H1 (cell line): ENCODE results near the gene CASKIN2. TPM values are rescaled to one million over a fixed set of nuclear protein-coding genes. Genes with fewer than 3 reads are reported as not detected.

ENCODE experiments used
- ATF3 ChIP-seq: IDR thresholded peaks from 2 replicates; pipeline ENCODE4 v1.6.1; 2011; ENCODE audit warnings: low read depth, mild to moderate bottlenecking, low read length; ENCODE audit not compliant: insufficient read depth
- BACH1 ChIP-seq: IDR thresholded peaks from 2 replicates; pipeline ENCODE4 v1.6.1; 2012; ENCODE audit warnings: low read length, improper control_type of control experiment
- CHD7 ChIP-seq: fragments of 300-600 bp; sonication (generic); IDR thresholded peaks from 2 replicates; pipeline ENCODE4 v1.7.1; 2012; ENCODE audit warnings: low read length, moderate library complexity, mild to moderate bottlenecking, inconsistent platforms; ENCODE audit not compliant: insufficient replicate concordance
- CREB1 ChIP-seq: IDR thresholded peaks from 2 replicates; pipeline ENCODE4 v1.6.1; 2012; ENCODE audit warnings: inconsistent platforms
- CTBP2 ChIP-seq: IDR thresholded peaks from 2 replicates; pipeline ENCODE4 v1.7.0; 2011; ENCODE audit warnings: borderline replicate concordance, mild to moderate bottlenecking, moderate library complexity, mixed read lengths, low read length; ENCODE audit not compliant: insufficient read depth, insufficient read length
- EZH2 ChIP-seq: fragments of 200-600 bp; sonication (generic); IDR thresholded peaks from 2 replicates; pipeline ENCODE4 v1.7.1; 2012; ENCODE audit warnings: low read depth, mild to moderate bottlenecking, moderate library complexity, low read length, inconsistent platforms; ENCODE audit not compliant: severe bottlenecking
- KDM4A ChIP-seq: IDR thresholded peaks from one replicate; pipeline ENCODE4 v1.7.1; 2012; ENCODE audit warnings: low read depth, mild to moderate bottlenecking, moderate library complexity, low read length, inconsistent platforms; ENCODE audit not compliant: severe bottlenecking
- MAFK ChIP-seq: IDR thresholded peaks from 2 replicates; pipeline ENCODE4 v1.6.1; 2012; ENCODE audit warnings: low read depth, mild to moderate bottlenecking, improper control_type of control experiment, low read length
- NRF1 ChIP-seq: IDR thresholded peaks from 2 replicates; pipeline ENCODE4 v1.6.1; 2011; ENCODE audit warnings: mild to moderate bottlenecking, low read depth, low read length, improper control_type of control experiment
- POLR2AphosphoS5 ChIP-seq: IDR thresholded peaks from 2 replicates; pipeline ENCODE4 v1.6.1; 2011; ENCODE audit warnings: low read depth, low read length
- TBP ChIP-seq: IDR thresholded peaks from 2 replicates; pipeline ENCODE4 v1.6.1; 2011; ENCODE audit warnings: low read depth, low read length, improper control_type of control experiment
- TCF12 ChIP-seq: IDR thresholded peaks from 2 replicates; pipeline ENCODE4 v1.6.1; 2011; ENCODE audit warnings: low read depth, mild to moderate bottlenecking, low read length
- polyA plus RNA-seq, 7 experiments: library from polyadenylated mRNA; depleted of rRNA in 3 of 7; stranded (reverse) in 5 of 7; unstranded in 2 of 7; fragments of >200 nt in 5 of 7; fragments of 200-250 nt in 2 of 7; gene quantifications; 1 replicate in 5 of 7; 2 replicates in 1 of 7; 4 replicates in 1 of 7; pipeline versions ENCODE4 v1.2.1 to v1.2.3, GENCODE V29; 2011 to 2013; ENCODE audit warnings: missing spikeins in 2 of 7, mixed read lengths in 2 of 7
- total RNA-seq: library from RNA; stranded (reverse); fragmentation: NEBNext Ultra II Directional; extraction: Animal tissue kit (Norgen Biotek cat#: 25700); gene quantifications from 2 replicates; pipeline ENCODE4 v1.2.1, GENCODE V29; 2021

CASKIN2 gene
- total and polyA plus RNA-seq, 2 of the 8 experiments (the other 6 are each of a cell fraction or from before 2014, with no cell fraction given): 6.7 to 32.3 TPM

- TF ChIP-seq CHD7: no peak
- TF ChIP-seq MAFK: no peak
- no peak for TF ChIP-seq TBP
- no peak for TF ChIP-seq BACH1
- no peak for TF ChIP-seq CTBP2
- no peak for TF ChIP-seq EZH2
- no peak for TF ChIP-seq ATF3
- no peak for TF ChIP-seq POLR2AphosphoS5
- no peak for TF ChIP-seq KDM4A
- TF ChIP-seq NRF1: no peak
- no peak for TF ChIP-seq TCF12
- no peak for TF ChIP-seq CREB1
Observed at GRCh38 chr17:75478508-75478907, 36.8 kb downstream of the CASKIN2 start (continued).
